NT2/D1 (cell line): Measurements from ENCODE around the gene DPY19L2.
A peak's percentile ranks its signal among the peaks of the same experiment; 100 is the strongest.
"Not testable (repeated sequence)": the region's sequence is repeated elsewhere in the genome, so short reads cannot be mapped to it uniquely, and the experiment has no call there.

Source experiments
- DNase-seq: peaks from one replicate; pipeline ENCODE4 v3.0.0-alpha.2; 2011; ENCODE audit warnings: low read depth, low spot score
- H3K27me3 ChIP-seq: 2 replicates; pipeline ENCODE4 v1.6.0; 2011; ENCODE audit warnings: mild to moderate bottlenecking; ENCODE audit not compliant: insufficient read length, insufficient read depth
- H3K36me3 ChIP-seq: 2 replicates; pipeline ENCODE4 v1.6.1; 2011; ENCODE audit warnings: mild to moderate bottlenecking, low read length, mixed read lengths; ENCODE audit not compliant: insufficient read depth, insufficient read length
- H3K4me1 ChIP-seq: 2 replicates; pipeline ENCODE4 v1.5.1; 2011; ENCODE audit not compliant: insufficient read depth, insufficient read length
- H3K4me3 ChIP-seq: 2 replicates; pipeline ENCODE4 v1.5.1; 2011; ENCODE audit warnings: low read depth; ENCODE audit not compliant: insufficient read length
- H3K9ac ChIP-seq: 2 replicates; pipeline ENCODE4 v1.6.0; 2011; ENCODE audit warnings: low read depth; ENCODE audit not compliant: insufficient read length
- H3K9me3 ChIP-seq: 2 replicates; pipeline ENCODE4 v1.5.1; 2011; ENCODE audit warnings: mild to moderate bottlenecking, low read length; ENCODE audit not compliant: insufficient read depth

DPY19L2 gene

GRCh38 chr12:63668800-63669365, 590 bp upstream of the DPY19L2 start:
- H3K4me1 ChIP-seq, DNase-seq, H3K36me3 ChIP-seq, H3K9me3 ChIP-seq: not testable (repeated sequence)
- Histone ChIP-seq H3K4me3 (peak overlapping the region; percentile 67), H3K27me3 (peaks cover 27% of the 10 kb centered on the region), H3K9ac (peak overlapping the region; percentile 81)

GRCh38 chr12:63663005-63663404, 5.3 kb downstream of the DPY19L2 start:
- not testable (repeated sequence) for H3K4me1 ChIP-seq, H3K9me3 ChIP-seq, DNase-seq, H3K9ac ChIP-seq, H3K36me3 ChIP-seq, H3K4me3 ChIP-seq, H3K27me3 ChIP-seq

GRCh38 chr12:63658501-63658900, 9.8 kb downstream of the DPY19L2 start:
- not testable (repeated sequence) for H3K9me3 ChIP-seq, H3K9ac ChIP-seq, DNase-seq, H3K4me1 ChIP-seq, H3K36me3 ChIP-seq, H3K27me3 ChIP-seq, H3K4me3 ChIP-seq

GRCh38 chr12:63656407-63656806, 11.9 kb downstream of the DPY19L2 start:
- not testable (repeated sequence) for H3K9me3 ChIP-seq

GRCh38 chr12:63655543-63656257, 12.6 kb downstream of the DPY19L2 start:
- not testable (repeated sequence) for DNase-seq, H3K4me1 ChIP-seq, H3K36me3 ChIP-seq, H3K4me3 ChIP-seq, H3K9me3 ChIP-seq, H3K9ac ChIP-seq, H3K27me3 ChIP-seq

More at GRCh38 chr12:63656407-63656806, 11.9 kb downstream of the DPY19L2 start:
- not testable (repeated sequence) for H3K9ac ChIP-seq, H3K27me3 ChIP-seq, H3K4me1 ChIP-seq, DNase-seq, H3K36me3 ChIP-seq, H3K4me3 ChIP-seq

- not testable (repeated sequence) for H3K4me3 ChIP-seq, H3K36me3 ChIP-seq, H3K4me1 ChIP-seq, H3K27me3 ChIP-seq, H3K9me3 ChIP-seq, DNase-seq, H3K9ac ChIP-seq
Observed at GRCh38 chr12:63654481-63654880, 13.8 kb downstream of the DPY19L2 start.

- not testable (repeated sequence) for H3K9me3 ChIP-seq, H3K9ac ChIP-seq, H3K27me3 ChIP-seq, H3K4me3 ChIP-seq, DNase-seq, H3K36me3 ChIP-seq, H3K4me1 ChIP-seq
Observed at GRCh38 chr12:63649517-63649916, 18.8 kb downstream of the DPY19L2 start.

GRCh38 chr12:63643381-63644140, 24.7 kb downstream of the DPY19L2 start:
- not testable (repeated sequence) for H3K4me3 ChIP-seq, H3K9me3 ChIP-seq, H3K9ac ChIP-seq, H3K4me1 ChIP-seq, DNase-seq, H3K27me3 ChIP-seq, H3K36me3 ChIP-seq

- not testable (repeated sequence) for DNase-seq, H3K36me3 ChIP-seq, H3K9ac ChIP-seq, H3K27me3 ChIP-seq, H3K4me3 ChIP-seq, H3K9me3 ChIP-seq, H3K4me1 ChIP-seq
Observed at GRCh38 chr12:63624258-63624657, 44.0 kb downstream of the DPY19L2 start.

- H3K9ac ChIP-seq, H3K9me3 ChIP-seq, H3K36me3 ChIP-seq, DNase-seq, H3K27me3 ChIP-seq, H3K4me3 ChIP-seq, H3K4me1 ChIP-seq: not testable (repeated sequence)
Observed at GRCh38 chr12:63615544-63615943, 52.7 kb downstream of the DPY19L2 start.

- H3K4me3 ChIP-seq, H3K27me3 ChIP-seq, H3K4me1 ChIP-seq, DNase-seq, H3K9me3 ChIP-seq, H3K36me3 ChIP-seq, H3K9ac ChIP-seq: not testable (repeated sequence)
Observed at GRCh38 chr12:63611285-63611684, 57.0 kb downstream of the DPY19L2 start.

GRCh38 chr12:63609281-63609680, 59.0 kb downstream of the DPY19L2 start:
- not testable (repeated sequence) for DNase-seq, H3K27me3 ChIP-seq, H3K9me3 ChIP-seq, H3K4me1 ChIP-seq, H3K36me3 ChIP-seq, H3K9ac ChIP-seq, H3K4me3 ChIP-seq
